Activated CD4-positive, alpha-beta memory T cell treated with anti-CD3 and anti-CD28 coated beads, Interleukin-2, amount 10 ng/mL, durations not matched to agents 7 days and 5 days (primary cell): ENCODE results near the gene VPS37B. TPM values are rescaled to one million over a fixed set of nuclear protein-coding genes. Genes with fewer than 3 reads are reported as not detected.
A peak's percentile ranks its signal among the peaks of the same experiment; 100 is the strongest.
"Not testable (repeated sequence)": the region's sequence is repeated elsewhere in the genome, so short reads cannot be mapped to it uniquely, and the experiment has no call there.

Experiments used
- CTCF ChIA-PET: fragments of 350-600 bp; sonication (Branson Sonifier 250); formaldehyde crosslinking; loops from one replicate; lab custom pipeline; 2021; ENCODE audit warnings: antibody characterized with exemption, inconsistent platforms; lab: Charles Lee
- POLR2A ChIA-PET: fragments of 350-600 bp; sonication (Branson Sonifier 250); formaldehyde crosslinking; loops from one replicate; lab custom pipeline; 2021; ENCODE audit warnings: antibody characterized with exemption; lab: Charles Lee
- DNase-seq: peaks from one replicate; pipeline ENCODE4 v3.0.0-alpha.2; 2020
- H3K27ac Mint-ChIP-seq: one replicate; pipeline ENCODE4 v1.8.0; 2021; ENCODE audit warnings: mild to moderate bottlenecking, mixed read lengths
- H3K27me3 Mint-ChIP-seq: one replicate; pipeline ENCODE4 v1.8.0; 2021; ENCODE audit warnings: mixed read lengths
- H3K36me3 Mint-ChIP-seq: one replicate; pipeline ENCODE4 v1.8.0; 2021; ENCODE audit warnings: low read depth, mixed read lengths
- H3K4me1 Mint-ChIP-seq: one replicate; pipeline ENCODE4 v1.8.0; 2021; ENCODE audit warnings: mixed read lengths
- H3K4me3 Mint-ChIP-seq: one replicate; pipeline ENCODE4 v1.8.0; 2021; ENCODE audit warnings: mild to moderate bottlenecking, mixed read lengths
- H3K9me3 Mint-ChIP-seq: one replicate; pipeline ENCODE4 v1.8.0; 2021; ENCODE audit warnings: mixed read lengths
- total RNA-seq, 2 experiments: library from RNA; stranded (reverse); gene quantifications; one replicate each; pipeline ENCODE4 v1.2.3, GENCODE V29; 2021

VPS37B gene
- total RNA-seq, 2 experiments from 2014 or later = 27.1 to 27.7 TPM

DNA sequence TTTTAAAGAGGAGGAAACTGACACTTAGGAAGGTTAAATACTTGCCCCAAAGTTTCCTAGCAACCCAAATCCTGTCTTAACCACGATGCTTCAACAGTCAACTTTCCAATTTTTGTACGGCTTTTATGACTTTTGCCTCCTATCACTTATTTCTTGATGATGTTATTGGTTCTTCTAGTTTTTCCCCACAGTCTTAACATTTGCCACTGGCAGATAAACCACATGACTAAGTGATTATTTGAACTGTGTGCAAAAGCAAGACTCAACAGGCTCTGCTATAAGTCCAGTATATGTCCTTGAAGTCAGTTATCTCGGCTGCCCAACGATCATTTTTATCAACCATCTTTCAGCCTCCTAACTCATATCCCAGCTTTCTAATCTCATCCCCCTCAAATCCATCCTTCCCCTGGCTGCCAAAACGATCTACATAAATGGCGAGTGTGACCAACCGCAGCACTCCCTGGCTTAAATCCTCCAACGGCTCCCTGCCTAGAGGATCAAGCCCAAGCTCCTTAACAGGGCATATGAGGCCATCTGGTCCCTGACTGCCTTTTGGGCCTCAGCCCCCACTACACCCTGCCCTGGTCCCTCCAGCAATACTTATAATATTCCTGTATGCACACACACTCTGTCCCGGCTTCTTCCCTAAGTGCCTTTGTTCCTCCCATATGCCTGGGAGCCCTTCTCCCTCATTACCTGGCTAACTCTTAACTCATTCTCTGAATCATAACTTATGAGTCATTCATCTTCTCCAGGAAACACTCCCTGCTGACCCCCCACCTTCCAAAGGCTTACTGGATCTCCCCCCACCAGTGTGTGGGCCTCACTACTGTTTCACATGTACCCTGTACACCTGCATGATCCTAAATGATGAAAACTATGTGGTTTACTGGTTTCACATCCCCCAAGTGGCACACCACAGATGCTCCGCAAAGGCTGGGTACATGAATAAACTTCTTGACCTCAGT lies 8.8 kb downstream of the VPS37B start:
- peaks cover 18% of the 10 kb centered on the region for H3K36me3 Mint-ChIP-seq
- ChIA-PET POLR2A (interaction anchor here (0.7 to 11.5 kb wide), 7 partner anchors 10 to 219 kb away, joined by 3 to 136 read pairs (median 5); partner anchors contain the start of gene VPS37B), CTCF (interaction anchor here (0.5 to 2.4 kb wide), 4 partner anchors 11 to 741 kb away, joined by 3 to 11 read pairs (median 6); no protein-coding TSS in a partner anchor)
- H3K4me3 Mint-ChIP-seq = peak overlapping the region; percentile 31
- DNase-seq = peak; percentile 62
- peak overlapping the region; percentile 93 for H3K27ac Mint-ChIP-seq
- H3K27me3 Mint-ChIP-seq = peaks cover 3% of the 10 kb centered on the region
- peaks cover 76% of the 10 kb centered on the region for H3K4me1 Mint-ChIP-seq
- no peaks in the 10 kb centered on the region for H3K9me3 Mint-ChIP-seq

- ChIA-PET POLR2A (interaction anchor here (1.2 to 11.5 kb wide), 3 partner anchors 12 to 220 kb away, joined by 3 to 136 read pairs (median 32); partner anchors contain the start of gene VPS37B), CTCF (interaction anchor here (0.5 kb wide), 1 partner anchor 742 kb away, joined by 3 read pairs; no protein-coding TSS in a partner anchor)
- H3K36me3 Mint-ChIP-seq = peaks cover 18% of the 10 kb centered on the region
- peaks cover 3% of the 10 kb centered on the region for H3K27me3 Mint-ChIP-seq
- no peaks in the 10 kb centered on the region for H3K9me3 Mint-ChIP-seq
- peaks cover 76% of the 10 kb centered on the region for H3K4me1 Mint-ChIP-seq
- DNase-seq = no peak
- H3K4me3 Mint-ChIP-seq = no peak overlapping the region
- H3K27ac Mint-ChIP-seq = no peak overlapping the region
Observed at GRCh38 chr12:122886161-122886560, 9.8 kb downstream of the VPS37B start.

DNA sequence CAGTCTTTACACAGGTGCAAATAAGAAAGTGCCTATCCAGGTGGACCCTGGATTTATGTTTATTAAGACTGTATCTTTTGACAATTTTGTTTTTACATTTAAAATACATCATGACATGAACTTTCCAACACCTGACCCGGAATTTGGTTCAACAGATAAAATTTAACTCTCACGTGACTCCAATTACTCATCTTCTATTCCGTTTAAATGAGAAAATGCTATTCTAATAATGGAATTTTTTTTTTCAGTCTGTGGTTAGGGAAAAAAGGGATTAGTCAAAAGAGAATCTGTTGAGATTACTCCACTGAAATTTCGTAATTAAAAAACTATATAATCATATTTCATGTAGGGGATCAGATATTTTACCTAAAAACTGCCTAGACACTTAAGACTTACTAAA lies 11.1 kb downstream of the VPS37B start:
- no peak overlapping the region for H3K4me3 Mint-ChIP-seq
- H3K36me3 Mint-ChIP-seq = peaks cover 21% of the 10 kb centered on the region
- no peaks in the 10 kb centered on the region for H3K9me3 Mint-ChIP-seq
- DNase-seq = no peak
- peaks cover 77% of the 10 kb centered on the region for H3K4me1 Mint-ChIP-seq
- POLR2A ChIA-PET = interaction anchor here (11.5 kb wide), 1 partner anchor 14 kb away, joined by 136 read pairs; the partner anchor contains the start of gene VPS37B
- CTCF ChIA-PET = no interaction called here
- H3K27me3 Mint-ChIP-seq = peaks cover 3% of the 10 kb centered on the region
- H3K27ac Mint-ChIP-seq = no peak overlapping the region

DNA sequence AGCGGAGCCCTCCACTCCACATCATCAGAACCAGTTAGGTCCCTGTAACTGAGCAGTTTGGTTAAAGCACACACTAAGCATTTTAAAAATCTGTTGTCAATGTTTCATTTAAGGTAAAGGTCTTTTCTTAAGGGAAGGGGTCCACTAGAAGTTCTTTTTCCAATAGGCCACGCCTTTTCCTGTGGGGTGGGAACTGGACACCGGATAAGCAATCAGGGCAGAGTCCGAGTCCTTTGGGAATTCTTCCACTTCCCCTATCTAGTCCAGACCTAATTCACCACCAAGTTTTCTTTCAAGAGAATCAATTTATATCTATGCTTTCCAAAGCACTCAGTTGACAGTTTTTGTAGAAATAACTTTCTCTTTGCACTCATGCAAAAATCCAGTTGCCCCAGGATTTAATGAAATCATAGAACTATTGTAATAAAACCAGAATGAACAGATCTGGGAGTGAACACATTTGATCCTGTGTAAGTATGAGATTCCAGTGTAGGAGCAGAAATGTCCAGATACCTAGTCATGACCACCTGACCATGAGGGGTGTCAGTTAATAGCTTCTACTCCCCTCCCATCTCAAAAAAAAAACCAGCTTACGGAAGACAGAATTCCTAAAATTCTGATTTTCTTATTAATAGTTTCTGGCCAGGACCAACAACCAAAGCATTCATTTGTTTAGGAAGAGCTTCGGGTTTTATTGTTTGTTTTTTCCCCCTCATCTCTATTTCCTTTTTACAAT lies 11.7 kb downstream of the VPS37B start:
- H3K27me3 Mint-ChIP-seq = peaks cover 3% of the 10 kb centered on the region
- no peaks in the 10 kb centered on the region for H3K9me3 Mint-ChIP-seq
- no peak overlapping the region for H3K4me3 Mint-ChIP-seq
- peaks cover 76% of the 10 kb centered on the region for H3K4me1 Mint-ChIP-seq
- POLR2A ChIA-PET = interaction anchor here (11.5 kb wide), 1 partner anchor 14 kb away, joined by 136 read pairs; the partner anchor contains the start of gene VPS37B
- peaks cover 26% of the 10 kb centered on the region for H3K36me3 Mint-ChIP-seq
- CTCF ChIA-PET = no interaction called here
- no peak overlapping the region for H3K27ac Mint-ChIP-seq
- DNase-seq = no peak

- Mint-ChIP-seq H3K4me3 (no peak overlapping the region), H3K27me3 (peaks cover 3% of the 10 kb centered on the region), H3K4me1 (peaks cover 74% of the 10 kb centered on the region), H3K27ac (no peak overlapping the region), H3K36me3 (peaks cover 28% of the 10 kb centered on the region), H3K9me3 (no peaks in the 10 kb centered on the region)
- CTCF ChIA-PET = interaction anchor here (1.0 to 2.0 kb wide), 7 partner anchors 11 to 71 kb away, joined by 3 to 9 read pairs (median 4); no protein-coding TSS in a partner anchor
- no peak for DNase-seq
- POLR2A ChIA-PET = interaction anchor here (1.1 to 11.5 kb wide), 3 partner anchors 12 to 47 kb away, joined by 3 to 136 read pairs (median 6); partner anchors contain the start of gene VPS37B
Observed at GRCh38 chr12:122882908-122883558, 12.9 kb downstream of the VPS37B start.

- POLR2A ChIA-PET = interaction anchor here (1.3 to 11.5 kb wide), 4 partner anchors 9 to 18 kb away, joined by 3 to 136 read pairs (median 6); partner anchors contain the start of gene VPS37B
- CTCF ChIA-PET = interaction anchor here (0.8 to 1.4 kb wide), 4 partner anchors 9 to 74 kb away, joined by 3 to 6 read pairs (median 4); no protein-coding TSS in a partner anchor
- H3K9me3 Mint-ChIP-seq = no peaks in the 10 kb centered on the region
- no peak for DNase-seq
- no peak overlapping the region for H3K27ac Mint-ChIP-seq
- H3K4me3 Mint-ChIP-seq = no peak overlapping the region
- H3K4me1 Mint-ChIP-seq = peaks cover 74% of the 10 kb centered on the region
- peaks cover 35% of the 10 kb centered on the region for H3K36me3 Mint-ChIP-seq
- H3K27me3 Mint-ChIP-seq = peaks cover 3% of the 10 kb centered on the region
Observed at GRCh38 chr12:122880668-122881067, 15.3 kb downstream of the VPS37B start.

- H3K4me3 Mint-ChIP-seq = no peak overlapping the region
- peaks cover 3% of the 10 kb centered on the region for H3K27me3 Mint-ChIP-seq
- DNase-seq = no peak
- H3K36me3 Mint-ChIP-seq = peaks cover 35% of the 10 kb centered on the region
- POLR2A ChIA-PET = interaction anchor here (1.3 to 11.5 kb wide), 4 partner anchors 9 to 18 kb away, joined by 3 to 136 read pairs (median 6); partner anchors contain the start of gene VPS37B
- no peaks in the 10 kb centered on the region for H3K9me3 Mint-ChIP-seq
- peaks cover 78% of the 10 kb centered on the region for H3K4me1 Mint-ChIP-seq
- CTCF ChIA-PET = interaction anchor here (1.1 to 1.6 kb wide), 5 partner anchors 9 to 75 kb away, joined by 3 to 6 read pairs (median 4); no protein-coding TSS in a partner anchor
- no peak overlapping the region for H3K27ac Mint-ChIP-seq
Observed at GRCh38 chr12:122880155-122880667, 15.7 kb downstream of the VPS37B start.

GRCh38 chr12:122878780-122879612 lies 16.9 kb downstream of the VPS37B start:
- POLR2A ChIA-PET = interaction anchor here (1.0 to 11.5 kb wide), 2 partner anchors 10 to 20 kb away, joined by 3 to 136 read pairs; partner anchors contain the start of gene VPS37B
- no peak overlapping the region for H3K27ac Mint-ChIP-seq
- peaks cover 35% of the 10 kb centered on the region for H3K36me3 Mint-ChIP-seq

DNA sequence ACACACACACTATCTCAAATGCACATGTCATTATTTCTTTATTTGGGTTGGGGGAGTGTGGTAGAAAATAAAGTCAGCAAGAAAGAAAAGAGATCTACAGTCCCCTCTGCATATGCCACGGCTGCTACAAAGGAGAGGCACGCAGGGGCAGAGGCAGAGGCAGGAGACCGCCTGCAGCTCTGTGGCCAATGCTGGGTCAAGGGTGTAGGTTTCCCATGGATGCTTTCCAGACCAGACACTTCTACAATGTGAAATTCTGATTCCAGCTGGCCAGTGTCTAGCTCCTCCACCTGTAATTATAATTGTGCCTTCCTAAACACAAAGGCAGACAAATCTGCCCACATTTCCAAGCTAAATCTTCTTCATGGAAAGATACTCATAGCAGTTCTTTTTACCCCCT lies 19.2 kb downstream of the VPS37B start:
- ChIA-PET POLR2A (interaction anchor here (1.0 to 2.0 kb wide), 5 partner anchors 10 to 507 kb away, joined by 3 to 5 read pairs (median 4); partner anchors contain the start of gene KMT5A), CTCF (no interaction called here)
- Mint-ChIP-seq H3K27me3 (peaks cover 1% of the 10 kb centered on the region), H3K9me3 (no peaks in the 10 kb centered on the region), H3K27ac (peak overlapping the region; percentile 2), H3K4me1 (peaks cover 84% of the 10 kb centered on the region), H3K4me3 (no peak overlapping the region), H3K36me3 (peaks cover 37% of the 10 kb centered on the region)
- no peak for DNase-seq

More at GRCh38 chr12:122878780-122879612, 16.9 kb downstream of the VPS37B start:
- peaks cover 79% of the 10 kb centered on the region for H3K4me1 Mint-ChIP-seq
- H3K27me3 Mint-ChIP-seq = peaks cover 3% of the 10 kb centered on the region
- H3K9me3 Mint-ChIP-seq = no peaks in the 10 kb centered on the region
- CTCF ChIA-PET = interaction anchor here (1.2 to 1.6 kb wide), 2 partner anchors 14 to 71 kb away, joined by 3 to 4 read pairs; no protein-coding TSS in a partner anchor
- peak; percentile 15 for DNase-seq
- no peak overlapping the region for H3K4me3 Mint-ChIP-seq

GRCh38 chr12:122876281-122876680 lies 19.6 kb downstream of the VPS37B start:
- POLR2A ChIA-PET = interaction anchor here (1.0 to 2.0 kb wide), 4 partner anchors 11 to 98 kb away, joined by 3 to 5 read pairs (median 4); no protein-coding TSS in a partner anchor
- H3K4me1 Mint-ChIP-seq = peaks cover 86% of the 10 kb centered on the region
- H3K9me3 Mint-ChIP-seq, H3K27me3 Mint-ChIP-seq, CTCF ChIA-PET, H3K27ac Mint-ChIP-seq, H3K4me3 Mint-ChIP-seq, DNase-seq: not testable (repeated sequence)
- peaks cover 39% of the 10 kb centered on the region for H3K36me3 Mint-ChIP-seq
